Right lung (tissue), 5 donors: ENCODE measurements around the gene FOLR2. TPM values are rescaled to one million over a fixed set of nuclear protein-coding genes. Genes with fewer than 3 reads are reported as not detected.
"Not testable (repeated sequence)": the region's sequence is repeated elsewhere in the genome, so short reads cannot be mapped to it uniquely, and the experiment has no call there.

Source experiments
- DNase-seq, 2 donors: peaks; one replicate each; pipeline ENCODE4 v3.0.0-alpha.2; 2013
- polyA plus RNA-seq, 5 donors: library from polyadenylated mRNA; unstranded; fragments of 120-200 nt; gene quantifications; one replicate each; pipeline versions ENCODE4 v1.2.1 to v1.2.3, GENCODE V29; 2013; ENCODE audit warnings: inconsistent platforms in 1 of 5, low replicate concordance in 1 of 5; ENCODE audit not compliant: insufficient read length in 5 of 5, insufficient read depth in 1 of 5

Gene FOLR2
- polyA plus RNA-seq, 5 donors = 14.5 to 21.6 (median 16.9) TPM

DNA sequence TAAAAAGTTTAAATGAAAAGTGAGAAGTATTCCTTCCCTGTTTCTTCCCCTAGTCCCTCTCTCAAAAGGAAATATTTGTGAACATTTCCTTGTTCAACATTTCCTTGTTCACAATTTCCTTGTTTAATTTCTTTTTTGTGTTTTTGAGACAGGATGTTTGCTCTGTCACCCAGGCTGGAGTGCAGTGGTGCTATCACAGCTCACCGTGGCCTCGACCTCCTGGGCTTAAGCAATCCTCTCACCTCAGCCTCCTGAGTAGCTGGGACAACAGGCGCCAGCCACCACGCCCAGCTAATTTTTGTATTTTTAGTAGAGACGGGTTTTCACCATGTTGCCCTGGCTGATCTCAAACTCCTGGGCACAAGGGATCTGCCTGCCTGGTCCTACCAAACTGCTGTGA is 50.4 kb downstream of the FOLR2 start:
- DNase-seq = not testable (repeated sequence)

DNA sequence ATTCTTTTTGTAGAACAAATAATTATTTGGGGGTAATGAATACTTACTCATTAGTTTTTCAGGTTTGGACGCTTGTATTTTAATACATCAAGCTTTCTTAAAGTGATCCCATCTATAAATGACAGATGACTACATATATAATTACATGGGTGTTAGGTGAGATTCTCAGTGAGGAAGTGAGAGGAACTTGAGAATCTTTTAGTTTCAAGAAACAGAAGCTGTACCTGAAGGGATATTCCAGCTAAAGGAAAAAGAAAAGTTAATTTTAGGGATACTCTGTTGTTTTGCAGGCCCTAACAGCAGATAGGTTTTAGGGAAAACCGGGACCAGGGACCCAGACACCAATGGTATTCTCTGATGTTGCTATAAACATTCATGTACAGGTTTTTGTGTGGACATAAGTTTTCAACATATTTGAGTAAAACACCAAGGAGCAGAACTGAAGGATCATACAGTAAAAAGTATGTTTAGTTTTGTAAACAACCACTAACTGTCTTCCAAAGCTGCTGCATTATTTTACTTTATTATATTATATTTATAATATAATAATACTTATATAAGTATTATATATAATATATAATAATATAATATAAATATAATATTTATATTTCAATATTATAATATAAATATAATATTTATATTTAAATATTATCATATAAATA is 51.5 kb downstream of the FOLR2 start:
- DNase-seq = no peak

Other genes starting within 250 kb of the FOLR2 start
- 10 to 100 TPM in 3 of 5 donors, 1 to 10 TPM in 2; 7.1 to 13.3 (median 10.2) TPM for gene IL18BP, start 217.9 kb upstream of the FOLR2 start, polyA plus RNA-seq
- gene NUMA1, start 136.3 kb upstream of the FOLR2 start, polyA plus RNA-seq = 100 to 1,000 TPM; 285 to 353 (median 311) TPM
- gene LRRC51, start 135.9 kb upstream of the FOLR2 start, polyA plus RNA-seq = 10 to 100 TPM; 15.8 to 29.0 (median 20.7) TPM
- gene LAMTOR1, start 113.5 kb upstream of the FOLR2 start, polyA plus RNA-seq = 100 to 1,000 TPM in 2 of 5 donors, 10 to 100 TPM in 3; 91.7 to 121 (median 98.5) TPM
- not detected for gene TOMT, start 110.9 kb upstream of the FOLR2 start, polyA plus RNA-seq
- gene ANAPC15, start 104.1 kb upstream of the FOLR2 start, polyA plus RNA-seq = 10 to 100 TPM; 36.4 to 49.1 (median 43.5) TPM
- 1 to 10 TPM; 1.6 to 2.5 (median 1.8) TPM for gene FOLR3, start 81.1 kb upstream of the FOLR2 start, polyA plus RNA-seq
- 10 to 100 TPM; 52.6 to 97.6 (median 70.6) TPM for gene FOLR1, start 24.7 kb upstream of the FOLR2 start, polyA plus RNA-seq
- 100 to 1,000 TPM; 136 to 204 (median 177) TPM for gene INPPL1, start 8.0 kb downstream of the FOLR2 start, polyA plus RNA-seq
- gene PHOX2A, start 27.4 kb downstream of the FOLR2 start, polyA plus RNA-seq = under 1 TPM in 3 of 5 donors, not detected in 2; 0.13 to 0.20 (median 0.17) TPM
- gene CLPB, start 217.7 kb downstream of the FOLR2 start, polyA plus RNA-seq = 10 to 100 TPM in 3 of 5 donors, 1 to 10 TPM in 2; 9.2 to 14.1 (median 10.6) TPM